SKM-1 (cell line): ENCODE measurements around the gene ENPP7.
A peak's percentile ranks its signal among the peaks of the same experiment; 100 is the strongest.

Source experiments
- DNase-seq: peaks from one replicate; lab custom pipeline; 2025; ENCODE audit not compliant: unreplicated experiment; lab: John Stamatoyannopoulos, UW

The ENPP7 gene

GRCh38 chr17:79730437-79730768, 340 bp upstream of the ENPP7 start:
- no peak for DNase-seq

- DNase-seq = no peak
These were observed 1.5 kb downstream of the ENPP7 start for GRCh38 chr17:79732254-79732653.

DNA sequence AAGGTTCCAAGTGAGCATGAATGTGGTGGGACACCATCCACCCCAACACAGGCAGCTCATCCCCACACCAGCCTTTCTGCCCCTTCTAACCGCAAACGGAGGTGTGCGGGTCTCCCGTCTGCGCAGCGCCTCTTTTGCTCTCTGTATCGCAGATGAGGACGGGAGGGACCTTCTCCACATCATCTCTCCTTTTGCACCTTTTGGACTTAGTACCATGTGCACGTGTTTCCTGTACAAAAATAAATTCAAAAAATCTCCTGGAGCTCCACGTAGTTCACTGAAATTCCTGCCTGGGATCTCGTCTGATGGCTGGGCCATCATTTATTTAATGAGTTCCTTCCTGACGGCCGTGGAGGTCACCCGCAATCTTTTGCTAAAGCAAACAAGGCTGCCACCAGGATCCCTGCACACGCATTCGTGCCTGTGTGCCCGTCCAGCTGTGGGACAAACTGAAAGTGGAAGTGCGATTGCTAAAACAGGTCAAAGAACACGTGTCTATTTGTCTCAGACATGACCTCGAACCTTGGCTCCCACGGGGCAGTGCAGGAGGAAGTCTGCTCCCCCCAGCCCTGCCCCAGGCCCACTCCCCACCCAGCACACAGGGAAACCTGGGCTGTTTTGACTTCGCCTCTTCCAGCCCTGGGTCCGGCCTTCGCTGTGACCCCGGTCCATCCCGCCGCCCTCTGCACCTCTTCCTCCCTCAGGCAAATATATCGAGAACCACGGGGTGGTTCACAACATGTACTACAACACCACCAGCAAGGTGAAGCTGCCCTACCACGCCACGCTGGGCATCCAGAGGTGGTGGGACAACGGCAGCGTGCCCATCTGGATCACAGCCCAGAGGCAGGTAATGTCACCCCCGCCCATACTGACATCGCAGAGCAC, 2.3 kb downstream of the ENPP7 start:
- peak; percentile 8 for DNase-seq

GRCh38 chr17:79733692-79734070, 2.9 kb downstream of the ENPP7 start:
- no peak for DNase-seq

- DNase-seq = no peak
These were observed 4.4 kb downstream of the ENPP7 start for GRCh38 chr17:79735096-79735495.

- DNase-seq = no peak
These were observed 6.5 kb downstream of the ENPP7 start for GRCh38 chr17:79737046-79737921.

GRCh38 chr17:79737922-79738578, 7.3 kb downstream of the ENPP7 start:
- DNase-seq = no peak

GRCh38 chr17:79738643-79739042, 7.9 kb downstream of the ENPP7 start:
- DNase-seq = no peak

- DNase-seq = no peak
These were observed 8.7 kb downstream of the ENPP7 start for GRCh38 chr17:79739148-79740062.

DNA sequence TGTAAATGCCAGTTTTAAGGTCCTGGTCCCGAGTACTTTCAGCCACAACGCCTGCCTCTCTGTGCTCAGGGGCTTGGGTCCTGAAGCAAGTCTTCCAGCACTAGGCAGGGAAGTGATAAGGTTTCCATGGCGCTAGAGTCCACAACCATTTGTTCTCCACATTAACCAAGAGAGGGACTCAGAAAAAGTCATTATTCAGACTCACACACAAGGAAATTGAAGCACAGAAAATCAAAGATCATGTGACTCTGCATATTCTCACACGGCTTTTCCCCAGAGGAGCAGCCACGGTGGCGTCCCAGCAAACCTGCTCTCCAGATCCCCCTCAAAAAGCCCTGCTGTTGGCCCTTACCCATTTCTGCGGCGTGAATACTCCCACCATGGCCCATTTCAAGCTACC, 9.7 kb downstream of the ENPP7 start:
- DNase-seq = no peak

DNA sequence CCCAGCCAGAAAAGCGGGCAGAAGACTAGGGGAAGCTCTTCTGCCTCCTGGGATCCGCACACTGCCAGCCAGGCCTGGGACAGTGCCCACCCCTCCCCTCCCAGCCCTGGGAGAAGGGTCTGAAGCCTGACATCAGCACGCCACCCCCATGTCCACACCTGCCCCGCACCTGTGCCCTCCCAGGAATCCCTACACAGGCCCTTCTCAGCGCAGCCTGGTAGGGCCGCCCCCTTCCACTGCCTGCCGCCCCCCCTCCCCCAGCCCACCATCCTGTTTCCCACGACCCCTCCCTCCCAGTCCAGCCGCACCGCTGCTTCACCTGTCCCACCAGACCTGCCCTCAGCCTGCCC, 10.6 kb downstream of the ENPP7 start:
- DNase-seq = no peak

GRCh38 chr17:79741751-79742588, 11.2 kb downstream of the ENPP7 start:
- DNase-seq = peak; percentile 5

DNA sequence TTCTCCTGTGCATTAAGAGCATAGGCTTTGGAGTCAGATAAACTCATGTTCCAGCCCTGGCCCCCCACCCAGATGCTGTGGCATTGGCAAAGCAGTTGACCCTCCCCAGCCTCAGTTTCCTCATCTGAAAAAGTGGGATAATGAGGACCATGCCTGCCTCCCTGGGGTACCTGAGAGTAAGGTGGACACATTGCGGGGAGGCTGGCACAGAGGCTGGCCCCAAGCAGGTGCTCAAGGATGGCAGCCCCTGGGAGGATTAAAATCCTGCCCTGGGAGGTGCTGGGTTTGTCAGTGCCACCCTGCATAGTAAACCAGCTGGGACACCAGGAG, 11.8 kb downstream of the ENPP7 start:
- DNase-seq = no peak

GRCh38 chr17:79742951-79743476, 12.3 kb downstream of the ENPP7 start:
- no peak for DNase-seq

DNA sequence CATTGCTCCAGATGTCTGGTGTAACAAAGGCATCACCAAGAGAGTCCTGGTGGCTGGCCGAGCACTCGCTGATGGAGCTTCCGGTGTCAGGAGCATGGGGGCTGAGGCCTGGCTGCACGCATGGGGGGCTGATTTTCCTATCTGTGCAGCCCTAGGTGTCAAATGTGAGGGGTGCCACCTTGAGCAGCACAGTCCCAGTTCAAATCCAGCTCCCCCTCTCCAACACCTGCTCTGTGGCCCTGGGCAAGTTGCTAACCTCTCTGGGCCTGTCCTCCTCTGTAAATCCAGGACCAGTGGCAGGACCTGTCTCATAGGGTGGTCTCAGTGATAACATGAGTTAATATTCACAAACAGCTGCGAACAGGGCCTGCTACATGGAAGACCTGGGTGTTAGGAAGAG, 12.9 kb downstream of the ENPP7 start:
- DNase-seq = no peak

- DNase-seq = no peak
These were observed 14.9 kb downstream of the ENPP7 start for GRCh38 chr17:79745641-79746105.

DNA sequence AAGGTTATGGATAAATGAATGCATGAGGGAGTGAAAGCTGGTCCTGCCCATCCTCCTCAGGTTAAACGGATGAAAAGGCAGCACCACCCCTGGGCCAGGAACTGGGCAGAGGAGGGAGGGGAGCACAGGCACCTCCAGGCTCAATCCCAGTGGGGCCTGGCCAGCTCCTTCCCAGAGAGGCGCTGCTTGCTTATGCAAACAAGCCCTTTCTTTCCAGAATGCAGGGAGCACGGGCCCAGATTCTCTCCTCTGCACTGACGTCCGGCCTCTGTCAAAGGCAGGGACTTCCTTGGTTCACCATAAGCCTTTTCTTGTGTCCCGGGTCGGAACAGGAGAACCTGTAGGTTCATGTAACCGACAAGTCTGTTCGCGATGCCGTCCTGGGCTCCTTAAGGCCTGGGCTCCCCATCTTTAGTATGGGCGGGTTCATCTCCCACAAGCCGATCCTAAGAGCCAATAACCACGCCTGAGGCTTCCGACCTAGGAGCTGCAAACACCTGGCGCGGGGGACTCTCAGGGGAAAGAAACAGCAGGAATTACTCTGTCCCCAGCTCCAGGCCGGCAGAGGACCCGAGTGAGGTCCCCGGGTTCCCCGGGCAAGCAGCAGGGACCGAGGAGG, 16.3 kb downstream of the ENPP7 start:
- no peak for DNase-seq

DNA sequence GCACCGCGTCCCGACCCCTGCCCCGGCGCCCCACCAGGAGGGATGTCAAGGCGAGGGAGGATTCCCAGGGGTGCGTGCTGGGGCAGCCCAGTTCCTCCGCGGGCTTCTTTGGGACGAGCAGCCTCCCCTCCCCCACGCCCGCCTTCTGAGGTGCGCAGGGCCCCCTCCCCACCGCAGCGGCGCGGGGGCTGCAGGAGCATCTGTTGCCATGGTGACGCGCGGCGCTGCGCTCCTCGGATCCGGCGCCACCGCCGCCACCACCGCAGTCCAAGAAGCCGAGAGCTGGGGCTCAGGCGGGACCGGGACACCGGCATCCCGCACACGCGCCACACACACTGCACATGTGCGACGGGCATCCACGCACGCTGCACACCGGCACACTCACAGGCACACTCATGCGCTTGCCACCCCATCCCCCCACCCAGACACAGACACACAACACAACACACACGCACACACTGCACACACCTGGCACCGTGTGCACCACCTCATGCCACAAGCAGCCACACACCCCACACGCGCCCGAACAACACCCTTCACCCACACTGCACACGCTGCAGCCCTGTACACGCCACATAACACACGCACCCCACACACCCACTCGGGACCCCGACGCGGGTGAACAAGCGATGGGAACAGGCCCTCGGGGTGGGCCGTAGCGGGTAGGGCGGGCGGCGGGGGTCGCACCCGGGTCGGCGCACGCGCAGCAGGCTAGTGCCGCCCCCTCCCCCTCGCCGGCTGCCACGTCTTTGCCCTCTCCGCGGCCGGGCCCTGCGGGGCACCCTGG, 17.0 kb downstream of the ENPP7 start:
- DNase-seq = no peak
